GM12872 (cell line): ENCODE data around the gene DNAH8.

Experiments
- TF ChIP-seq, protein P1 (sequence below): IDR thresholded peaks from 3 replicates; pipeline ENCODE4 v1.5.1; 2011; ENCODE audit warnings: low read depth, mild to moderate bottlenecking, low read length, moderate library complexity; ENCODE audit not compliant: insufficient read depth

The DNAH8 gene

DNA sequence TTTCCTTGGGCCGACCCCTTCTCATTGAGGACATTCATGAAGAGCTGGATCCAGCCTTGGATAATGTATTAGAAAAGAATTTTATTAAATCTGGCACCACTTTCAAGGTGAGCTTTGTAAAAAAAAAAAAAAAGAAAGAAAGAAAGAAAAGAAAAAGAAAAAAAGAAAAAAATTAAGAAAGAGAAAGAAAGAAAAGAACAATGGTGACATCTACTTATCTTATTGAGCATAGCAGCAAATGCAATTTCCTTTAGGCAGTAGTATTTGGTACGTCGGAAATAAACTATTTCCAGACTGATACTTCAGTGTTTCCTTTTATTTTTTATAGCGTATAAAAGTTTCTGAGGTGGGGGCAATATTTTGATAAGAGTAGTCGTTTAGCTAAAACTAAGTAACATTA is 214.4 kb downstream of the DNAH8 start:
- TF ChIP-seq, protein P1, sequence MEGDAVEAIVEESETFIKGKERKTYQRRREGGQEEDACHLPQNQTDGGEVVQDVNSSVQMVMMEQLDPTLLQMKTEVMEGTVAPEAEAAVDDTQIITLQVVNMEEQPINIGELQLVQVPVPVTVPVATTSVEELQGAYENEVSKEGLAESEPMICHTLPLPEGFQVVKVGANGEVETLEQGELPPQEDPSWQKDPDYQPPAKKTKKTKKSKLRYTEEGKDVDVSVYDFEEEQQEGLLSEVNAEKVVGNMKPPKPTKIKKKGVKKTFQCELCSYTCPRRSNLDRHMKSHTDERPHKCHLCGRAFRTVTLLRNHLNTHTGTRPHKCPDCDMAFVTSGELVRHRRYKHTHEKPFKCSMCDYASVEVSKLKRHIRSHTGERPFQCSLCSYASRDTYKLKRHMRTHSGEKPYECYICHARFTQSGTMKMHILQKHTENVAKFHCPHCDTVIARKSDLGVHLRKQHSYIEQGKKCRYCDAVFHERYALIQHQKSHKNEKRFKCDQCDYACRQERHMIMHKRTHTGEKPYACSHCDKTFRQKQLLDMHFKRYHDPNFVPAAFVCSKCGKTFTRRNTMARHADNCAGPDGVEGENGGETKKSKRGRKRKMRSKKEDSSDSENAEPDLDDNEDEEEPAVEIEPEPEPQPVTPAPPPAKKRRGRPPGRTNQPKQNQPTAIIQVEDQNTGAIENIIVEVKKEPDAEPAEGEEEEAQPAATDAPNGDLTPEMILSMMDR, result no peak

DNA sequence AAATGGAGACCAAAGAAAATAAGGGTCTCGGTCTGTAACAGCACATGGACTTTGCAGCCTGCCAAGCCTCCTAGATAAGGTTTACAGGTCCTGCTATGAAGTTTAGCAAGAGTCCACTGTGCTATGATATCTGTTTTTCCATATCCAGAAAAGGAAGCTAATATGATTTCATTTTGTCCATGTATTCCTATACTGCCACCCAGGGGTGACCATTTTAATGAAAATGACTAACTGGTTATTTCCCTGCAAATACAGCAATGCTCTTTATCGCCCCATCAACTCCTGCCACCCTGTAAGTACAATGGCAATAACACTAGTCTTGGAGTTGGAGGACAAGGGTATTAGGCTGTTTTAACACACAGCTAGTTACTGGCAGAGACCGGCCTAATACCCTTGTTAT is 218.3 kb downstream of the DNAH8 start:
- TF ChIP-seq, protein P1, result peak; percentile 25; the same call in 1 of the 3 replicates

DNA sequence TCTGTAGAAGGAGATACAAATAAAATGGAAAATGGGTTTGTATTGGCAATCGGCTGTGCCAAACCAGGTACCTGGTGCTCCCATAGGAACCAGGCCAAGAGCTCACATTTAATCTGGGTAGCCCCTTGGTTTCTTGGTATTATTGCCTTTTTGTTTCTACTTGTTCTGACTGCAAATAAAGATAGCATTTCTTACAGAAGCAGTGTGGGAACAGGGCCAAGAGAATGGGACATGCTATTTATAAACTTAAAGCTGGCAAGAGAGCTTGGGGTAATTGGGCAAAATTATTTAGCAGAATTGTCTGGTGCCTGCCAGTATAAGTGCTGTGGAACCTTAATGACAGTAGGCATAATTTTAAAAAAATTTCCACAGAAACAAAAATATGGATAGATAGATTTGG is 219.9 kb downstream of the DNAH8 start:
- TF ChIP-seq, protein P1, result no peak

DNA sequence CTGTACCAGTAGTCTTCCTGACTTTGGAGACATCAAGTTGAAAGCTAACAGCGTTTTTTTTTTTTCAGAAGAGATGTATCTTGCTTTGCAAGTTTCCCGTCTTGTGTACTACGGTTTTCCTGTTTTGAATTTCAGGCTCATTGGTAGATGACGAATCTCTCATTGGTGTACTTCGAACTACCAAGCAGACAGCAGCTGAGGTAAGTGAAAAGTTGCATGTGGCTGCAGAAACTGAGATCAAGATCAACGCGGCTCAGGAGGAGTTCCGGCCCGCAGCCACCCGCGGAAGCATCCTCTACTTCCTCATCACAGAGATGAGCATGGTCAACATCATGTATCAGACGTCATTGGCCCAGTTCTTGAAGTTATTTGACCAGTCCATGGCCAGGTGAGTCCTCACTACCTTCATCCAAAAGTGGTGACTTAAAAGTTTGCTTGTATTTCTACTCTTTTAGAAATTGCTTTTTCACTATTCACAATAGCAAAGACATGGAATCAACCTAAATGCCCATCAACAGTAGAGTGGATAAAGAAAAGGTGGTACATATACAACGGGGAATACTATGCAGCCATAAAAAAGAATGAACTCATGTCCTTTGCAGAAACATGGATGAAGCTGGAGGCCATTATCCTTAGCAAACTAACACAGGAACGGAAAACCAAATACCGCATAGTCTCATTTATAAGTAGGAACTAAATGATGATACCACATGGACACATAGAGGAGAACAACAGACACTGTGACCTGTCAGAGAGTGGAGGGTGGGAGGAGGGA is 222.9 kb downstream of the DNAH8 start:
- TF ChIP-seq, protein P1, result no peak

DNA sequence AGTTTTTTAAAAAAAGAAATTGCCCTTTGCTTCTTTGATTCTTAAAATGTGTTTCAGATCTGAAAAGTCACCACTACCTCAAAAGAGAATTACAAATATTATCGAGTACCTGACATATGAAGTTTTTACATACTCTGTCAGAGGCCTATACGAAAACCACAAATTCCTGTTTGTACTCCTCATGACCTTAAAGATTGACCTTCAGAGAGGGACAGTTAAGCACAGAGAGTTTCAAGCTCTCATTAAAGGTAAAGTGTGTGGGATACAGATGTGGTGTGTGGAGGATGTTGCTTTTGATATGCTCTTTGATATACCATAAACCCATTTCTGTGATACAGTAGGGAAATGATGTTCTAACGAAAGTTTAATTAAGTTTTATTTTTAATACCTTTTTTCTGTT is 223.6 kb downstream of the DNAH8 start:
- TF ChIP-seq, protein P1, result no peak

DNA sequence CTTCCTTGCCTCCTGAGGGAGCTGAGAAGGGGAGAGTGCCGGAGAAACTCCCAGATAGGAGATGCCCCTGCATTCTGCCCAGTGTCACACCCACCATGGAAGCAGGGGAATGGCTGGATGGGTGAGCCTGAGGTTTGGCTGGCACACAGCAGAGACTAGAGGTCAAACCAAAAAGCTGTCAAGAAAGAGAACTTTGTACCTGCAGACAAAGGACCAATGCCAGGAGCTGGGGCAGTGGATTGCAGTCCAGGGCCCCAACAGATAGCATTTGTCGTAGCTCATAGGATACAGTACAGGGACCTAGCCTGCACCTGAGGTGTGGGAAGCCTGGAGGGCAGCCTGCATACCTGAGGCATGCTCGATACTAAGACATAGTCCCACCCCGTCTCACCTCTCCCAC is 227.3 kb downstream of the DNAH8 start:
- TF ChIP-seq, protein P1, result no peak

DNA sequence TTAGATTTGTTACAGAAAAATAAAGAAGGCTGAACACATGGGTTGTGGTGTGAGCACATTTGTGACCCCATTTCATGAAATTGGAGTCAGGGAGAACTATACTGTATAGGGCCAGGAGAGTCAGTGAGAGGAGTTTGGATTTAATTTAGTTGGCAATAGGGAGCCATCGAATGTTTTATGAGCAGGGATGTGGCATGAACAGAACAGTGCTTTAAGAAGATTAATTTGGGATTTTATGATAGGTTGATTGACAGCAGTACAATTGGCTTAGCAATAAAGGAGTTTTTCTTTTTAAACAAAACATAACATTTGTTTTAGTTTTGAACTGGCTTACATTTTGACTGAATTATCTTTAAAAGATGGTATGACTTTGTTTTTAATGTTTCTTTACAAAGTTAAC is 227.9 kb downstream of the DNAH8 start:
- TF ChIP-seq, protein P1, result no peak

DNA sequence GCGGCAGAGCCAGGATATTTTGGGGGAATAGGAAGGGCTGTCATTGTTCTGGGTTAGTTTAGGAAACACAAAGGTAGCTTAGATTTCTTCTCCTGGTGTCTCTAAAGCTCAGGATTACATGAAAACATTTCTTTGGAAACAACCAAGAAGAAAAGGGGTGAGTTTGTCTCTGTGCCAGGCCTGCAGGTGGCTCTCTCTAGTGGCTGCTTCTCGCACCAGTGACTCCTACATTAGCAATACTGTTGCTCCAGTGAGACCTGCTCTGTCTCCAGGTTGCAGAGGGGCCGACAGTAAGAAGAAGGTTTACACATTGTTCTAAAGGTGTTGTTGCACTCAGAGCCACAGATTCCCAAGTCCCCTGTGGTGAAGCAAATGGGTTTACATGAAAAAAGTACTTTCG is 228.9 kb downstream of the DNAH8 start:
- TF ChIP-seq, protein P1, result peak; percentile 34; the same call in 2 of the 3 replicates
